Measurements from ENCODE around the gene TACR1.

Gene TACR1

GRCh38 chr2:75006041-75006440, 193.3 kb downstream of the TACR1 start:
- TF ChIP-seq YY1 (IDR thresholded peaks at IDR 0.05; ENCODE audit: low read depth) (no peak), FOXM1 (IDR thresholded peaks at IDR 0.05; ENCODE audit: borderline replicate concordance, low read depth) (no peak), TEAD4 (IDR thresholded peaks at IDR 0.05) (no peak), CREB1 (IDR thresholded peaks at IDR 0.05; ENCODE audit: low read depth) (no peak), TCF12 (IDR thresholded peaks at IDR 0.05; ENCODE audit: low read depth) (no peak), REST (IDR thresholded peaks at IDR 0.05; ENCODE audit: low read depth) (no peak), EGR1 (IDR thresholded peaks at IDR 0.05) (no peak), RAD21 (IDR thresholded peaks at IDR 0.05; ENCODE audit: low read depth) (no peak), MAX (IDR thresholded peaks at IDR 0.05) (no peak), CEBPB (IDR thresholded peaks at IDR 0.05) (no peak), EP300 (IDR thresholded peaks at IDR 0.05; ENCODE audit: borderline replicate concordance) (no peak), ZBTB7A (IDR thresholded peaks at IDR 0.05; ENCODE audit: low read depth) (no peak), NFIC (IDR thresholded peaks at IDR 0.05) (no peak), TAF1 (IDR thresholded peaks at IDR 0.05; ENCODE audit: low read depth) (no peak), USF1 (IDR thresholded peaks at IDR 0.05) (no peak)

GRCh38 chr2:75003773-75004172, 195.5 kb downstream of the TACR1 start:
- TF ChIP-seq CEBPB (IDR thresholded peaks at IDR 0.05) = no peak
- peak; percentile 82 for TF ChIP-seq USF1 (IDR thresholded peaks at IDR 0.05)

- TF ChIP-seq RAD21 (IDR thresholded peaks at IDR 0.05; ENCODE audit: low read depth) (no peak), TCF12 (IDR thresholded peaks at IDR 0.05; ENCODE audit: low read depth) (no peak), REST (IDR thresholded peaks at IDR 0.05; ENCODE audit: low read depth) (no peak), TEAD4 (IDR thresholded peaks at IDR 0.05) (no peak), TAF1 (IDR thresholded peaks at IDR 0.05; ENCODE audit: low read depth) (no peak), MAX (IDR thresholded peaks at IDR 0.05) (no peak), YY1 (IDR thresholded peaks at IDR 0.05; ENCODE audit: low read depth) (no peak), ZBTB7A (IDR thresholded peaks at IDR 0.05; ENCODE audit: low read depth) (no peak), EP300 (IDR thresholded peaks at IDR 0.05; ENCODE audit: borderline replicate concordance) (no peak)
Measured at GRCh38 chr2:75003276-75003675, 196.0 kb downstream of the TACR1 start.

GRCh38 chr2:75002007-75002406, 197.3 kb downstream of the TACR1 start:
- TF ChIP-seq USF1 (IDR thresholded peaks at IDR 0.05) = no peak
- no peak for TF ChIP-seq TAF1 (IDR thresholded peaks at IDR 0.05; ENCODE audit: low read depth)
- TF ChIP-seq REST (IDR thresholded peaks at IDR 0.05; ENCODE audit: low read depth) = no peak
- no peak for TF ChIP-seq FOXM1 (IDR thresholded peaks at IDR 0.05; ENCODE audit: borderline replicate concordance, low read depth)
- TF ChIP-seq EGR1 (IDR thresholded peaks at IDR 0.05) = no peak
- no peak for TF ChIP-seq YY1 (IDR thresholded peaks at IDR 0.05; ENCODE audit: low read depth)
- no peak for TF ChIP-seq NFIC (IDR thresholded peaks at IDR 0.05)
- TF ChIP-seq TEAD4 (IDR thresholded peaks at IDR 0.05) = no peak
- no peak for TF ChIP-seq CEBPB (IDR thresholded peaks at IDR 0.05)
- TF ChIP-seq TCF12 (IDR thresholded peaks at IDR 0.05; ENCODE audit: low read depth) = no peak
- TF ChIP-seq CREB1 (IDR thresholded peaks at IDR 0.05; ENCODE audit: low read depth) = no peak
- no peak for TF ChIP-seq EP300 (IDR thresholded peaks at IDR 0.05; ENCODE audit: borderline replicate concordance)
- no peak for TF ChIP-seq ZBTB7A (IDR thresholded peaks at IDR 0.05; ENCODE audit: low read depth)
